Ishikawa (cell line): Measurements from ENCODE around the gene ADIG.

Experiments used
- CEBPB ChIP-seq: IDR thresholded peaks from 2 replicates; pipeline ENCODE4 v1.6.1; 2012
- CREB1 ChIP-seq: IDR thresholded peaks from 2 replicates; pipeline ENCODE4 v1.6.1; 2012; ENCODE audit warnings: low read depth
- EGR1 ChIP-seq: IDR thresholded peaks from 2 replicates; pipeline ENCODE4 v1.6.1; 2012
- EP300 ChIP-seq: IDR thresholded peaks from 2 replicates; pipeline ENCODE4 v1.6.1; 2012; ENCODE audit warnings: borderline replicate concordance
- FOXM1 ChIP-seq: IDR thresholded peaks from 2 replicates; pipeline ENCODE4 v1.6.1; 2012; ENCODE audit warnings: low read depth, borderline replicate concordance
- NFIC ChIP-seq: IDR thresholded peaks from 2 replicates; pipeline ENCODE4 v1.6.1; 2012
- RAD21 ChIP-seq: IDR thresholded peaks from 2 replicates; pipeline ENCODE4 v1.6.1; 2012; ENCODE audit warnings: low read depth
- TAF1 ChIP-seq: IDR thresholded peaks from 2 replicates; pipeline ENCODE4 v1.6.1; 2012; ENCODE audit warnings: low read depth, mild to moderate bottlenecking
- TCF12 ChIP-seq: IDR thresholded peaks from 2 replicates; pipeline ENCODE4 v1.6.1; 2012; ENCODE audit warnings: low read depth
- TEAD4 ChIP-seq: IDR thresholded peaks from 2 replicates; pipeline ENCODE4 v1.6.1; 2012
- YY1 ChIP-seq: IDR thresholded peaks from 2 replicates; pipeline ENCODE4 v1.6.1; 2012; ENCODE audit warnings: low read depth
- ZBTB7A ChIP-seq: IDR thresholded peaks from 2 replicates; pipeline ENCODE4 v1.6.1; 2012; ENCODE audit warnings: low read depth
- TF ChIP-seq, protein P1 (sequence below): IDR thresholded peaks from 2 replicates; pipeline ENCODE4 v1.6.1; 2012
- TF ChIP-seq, protein P2 (sequence below): IDR thresholded peaks from 2 replicates; pipeline ENCODE4 v1.6.1; 2012
- TF ChIP-seq, protein P3 (sequence below): IDR thresholded peaks from 2 replicates; pipeline ENCODE4 v1.6.1; 2012; ENCODE audit warnings: low read depth, mild to moderate bottlenecking

Gene ADIG

DNA sequence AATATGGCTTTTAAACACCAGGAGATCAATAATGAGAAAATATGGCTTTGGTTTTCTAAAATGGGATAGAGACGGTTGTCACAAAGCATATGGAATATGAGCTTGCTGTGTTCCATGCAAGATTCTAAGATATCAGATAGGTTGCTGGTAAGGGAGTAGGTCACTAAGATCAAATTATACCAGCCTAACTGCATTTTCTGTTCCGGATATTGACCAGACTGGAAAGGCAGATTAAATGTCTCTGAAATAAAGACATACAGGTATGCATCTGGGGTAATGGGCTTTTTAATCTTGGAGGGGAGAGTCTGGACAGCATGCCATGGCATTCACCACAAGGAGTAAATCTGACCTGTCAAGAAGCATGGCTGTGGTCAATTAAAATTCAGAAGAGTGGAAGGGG lies 35.2 kb upstream of the ADIG start:
- TF ChIP-seq FOXM1 (no peak), TEAD4 (no peak), CREB1 (no peak)
- TF ChIP-seq, protein P1, sequence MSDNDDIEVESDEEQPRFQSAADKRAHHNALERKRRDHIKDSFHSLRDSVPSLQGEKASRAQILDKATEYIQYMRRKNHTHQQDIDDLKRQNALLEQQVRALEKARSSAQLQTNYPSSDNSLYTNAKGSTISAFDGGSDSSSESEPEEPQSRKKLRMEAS, result no peak
- TF ChIP-seq, protein P2, sequence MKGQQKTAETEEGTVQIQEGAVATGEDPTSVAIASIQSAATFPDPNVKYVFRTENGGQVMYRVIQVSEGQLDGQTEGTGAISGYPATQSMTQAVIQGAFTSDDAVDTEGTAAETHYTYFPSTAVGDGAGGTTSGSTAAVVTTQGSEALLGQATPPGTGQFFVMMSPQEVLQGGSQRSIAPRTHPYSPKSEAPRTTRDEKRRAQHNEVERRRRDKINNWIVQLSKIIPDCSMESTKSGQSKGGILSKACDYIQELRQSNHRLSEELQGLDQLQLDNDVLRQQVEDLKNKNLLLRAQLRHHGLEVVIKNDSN, result no peak
- TF ChIP-seq, protein P3, sequence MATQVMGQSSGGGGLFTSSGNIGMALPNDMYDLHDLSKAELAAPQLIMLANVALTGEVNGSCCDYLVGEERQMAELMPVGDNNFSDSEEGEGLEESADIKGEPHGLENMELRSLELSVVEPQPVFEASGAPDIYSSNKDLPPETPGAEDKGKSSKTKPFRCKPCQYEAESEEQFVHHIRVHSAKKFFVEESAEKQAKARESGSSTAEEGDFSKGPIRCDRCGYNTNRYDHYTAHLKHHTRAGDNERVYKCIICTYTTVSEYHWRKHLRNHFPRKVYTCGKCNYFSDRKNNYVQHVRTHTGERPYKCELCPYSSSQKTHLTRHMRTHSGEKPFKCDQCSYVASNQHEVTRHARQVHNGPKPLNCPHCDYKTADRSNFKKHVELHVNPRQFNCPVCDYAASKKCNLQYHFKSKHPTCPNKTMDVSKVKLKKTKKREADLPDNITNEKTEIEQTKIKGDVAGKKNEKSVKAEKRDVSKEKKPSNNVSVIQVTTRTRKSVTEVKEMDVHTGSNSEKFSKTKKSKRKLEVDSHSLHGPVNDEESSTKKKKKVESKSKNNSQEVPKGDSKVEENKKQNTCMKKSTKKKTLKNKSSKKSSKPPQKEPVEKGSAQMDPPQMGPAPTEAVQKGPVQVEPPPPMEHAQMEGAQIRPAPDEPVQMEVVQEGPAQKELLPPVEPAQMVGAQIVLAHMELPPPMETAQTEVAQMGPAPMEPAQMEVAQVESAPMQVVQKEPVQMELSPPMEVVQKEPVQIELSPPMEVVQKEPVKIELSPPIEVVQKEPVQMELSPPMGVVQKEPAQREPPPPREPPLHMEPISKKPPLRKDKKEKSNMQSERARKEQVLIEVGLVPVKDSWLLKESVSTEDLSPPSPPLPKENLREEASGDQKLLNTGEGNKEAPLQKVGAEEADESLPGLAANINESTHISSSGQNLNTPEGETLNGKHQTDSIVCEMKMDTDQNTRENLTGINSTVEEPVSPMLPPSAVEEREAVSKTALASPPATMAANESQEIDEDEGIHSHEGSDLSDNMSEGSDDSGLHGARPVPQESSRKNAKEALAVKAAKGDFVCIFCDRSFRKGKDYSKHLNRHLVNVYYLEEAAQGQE, result no peak

DNA sequence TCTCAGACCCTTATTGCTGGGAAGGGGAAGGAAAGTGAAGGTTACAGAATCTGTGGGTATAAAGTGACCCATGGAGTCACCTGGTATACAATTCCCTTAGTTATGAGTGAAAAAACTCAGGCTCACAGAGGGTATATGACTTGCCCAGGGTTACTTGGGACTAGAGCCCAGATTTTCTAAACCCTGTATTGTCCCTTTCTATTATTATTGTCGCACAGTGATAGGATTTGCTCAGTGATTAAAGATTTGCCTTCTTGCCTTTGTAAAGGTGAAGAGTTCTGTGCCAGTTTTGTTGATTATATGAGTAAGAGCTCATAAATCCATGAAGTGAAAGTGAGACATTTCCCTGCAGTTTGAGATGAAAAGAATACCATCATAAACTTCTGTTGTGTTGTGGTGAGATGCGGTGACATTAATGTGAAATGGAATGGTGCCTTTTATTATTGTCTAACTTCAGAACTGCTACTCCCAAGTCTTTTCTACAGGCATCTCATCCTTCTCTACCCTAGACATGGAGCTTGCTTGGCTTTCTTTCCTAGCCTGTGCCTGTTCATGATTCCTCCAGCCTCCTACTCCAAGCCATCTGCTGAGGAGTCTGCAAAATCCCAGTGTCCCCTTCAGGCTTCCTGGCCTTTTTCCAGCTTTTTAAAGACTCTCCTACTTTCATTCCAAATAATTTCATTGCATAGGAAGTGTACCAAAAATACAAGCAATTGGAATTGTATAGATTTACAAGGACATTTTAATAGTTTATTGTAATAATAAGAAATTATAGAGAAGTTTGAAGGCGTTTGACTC lies 33.5 kb upstream of the ADIG start:
- TF ChIP-seq TCF12 (no peak), CEBPB (no peak), TAF1 (no peak), NFIC (no peak), FOXM1 (no peak), ZBTB7A (no peak), EP300 (no peak), RAD21 (no peak), TEAD4 (no peak), YY1 (no peak), EGR1 (no peak), CREB1 (no peak)
- TF ChIP-seq, protein P2, result no peak
- TF ChIP-seq, protein P1, result no peak
- TF ChIP-seq, protein P3, result no peak

DNA sequence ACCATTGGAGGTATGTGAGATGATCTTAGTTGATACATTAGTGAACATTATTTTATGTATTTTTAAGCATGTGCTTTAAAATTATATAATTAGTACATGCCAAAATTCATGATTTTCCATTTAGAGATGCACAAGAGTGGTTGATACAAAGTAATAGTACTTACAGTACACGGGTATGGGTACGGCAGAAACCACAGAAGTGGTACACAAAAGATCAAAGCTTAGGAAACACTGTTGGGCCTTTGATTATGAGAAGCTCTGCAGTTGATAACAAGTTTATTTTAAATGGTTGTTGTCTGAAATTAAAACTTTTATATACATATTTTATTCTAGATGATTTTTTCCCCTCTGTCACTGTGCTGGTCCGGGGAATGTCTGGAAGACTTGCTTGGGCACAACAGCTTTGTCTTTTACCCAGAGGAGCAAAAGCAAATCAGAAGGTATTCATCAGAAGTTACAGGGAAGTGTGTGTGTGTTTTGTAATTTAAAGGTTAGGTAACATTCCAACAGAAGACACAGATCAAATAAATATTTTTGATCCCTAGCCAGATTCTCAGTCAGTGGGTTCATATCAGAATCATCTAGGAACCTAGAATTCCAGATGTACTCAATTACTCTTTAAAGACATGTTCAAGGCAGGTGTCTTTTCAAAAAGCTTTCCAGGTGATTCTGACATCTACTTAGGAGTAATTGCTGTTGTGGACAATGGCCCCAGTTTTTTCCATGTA lies 32.5 kb upstream of the ADIG start:
- TF ChIP-seq, protein P2, result no peak
- TF ChIP-seq CREB1, result no peak
- no peak for TF ChIP-seq TAF1
- TF ChIP-seq CEBPB, result no peak
- no peak for TF ChIP-seq TCF12
- no peak for TF ChIP-seq TEAD4
- TF ChIP-seq YY1, result no peak

DNA sequence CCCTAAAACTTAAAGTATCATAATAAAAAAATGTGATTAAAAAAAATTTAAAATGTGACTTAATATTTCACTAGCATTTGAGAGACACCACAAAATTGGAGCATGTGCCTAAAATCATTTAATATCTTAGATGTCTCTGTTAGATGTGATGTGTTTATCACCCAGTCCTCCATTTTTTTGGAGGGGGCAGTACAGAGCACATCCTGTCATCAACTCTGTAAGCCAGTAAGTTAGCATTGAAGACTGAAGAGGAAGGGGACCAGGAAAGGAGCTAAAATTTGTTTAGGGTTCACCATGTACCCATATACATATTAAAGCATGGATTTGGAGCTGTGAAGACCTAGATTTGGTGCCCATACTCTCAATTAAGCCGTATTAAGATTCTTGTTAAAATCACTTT lies 30.7 kb upstream of the ADIG start:
- TF ChIP-seq, protein P2, result no peak
- TF ChIP-seq CREB1, result no peak
- no peak for TF ChIP-seq RAD21
- TF ChIP-seq, protein P1, result no peak
- TF ChIP-seq YY1, result no peak
- TF ChIP-seq TEAD4, result no peak
